Stomach (tissue), 4 donors: ENCODE measurements around the gene CAMSAP3.

Experiments
- CTCF ChIP-seq, 7 experiments: fragments of 450-650 bp in 4 of 7; fragments of 200-600 bp in 3 of 7; sonication (generic) in 3 of 7; IDR thresholded peaks; one replicate each; pipeline ENCODE4 v1.5.1; 2016 to 2019; ENCODE audit warnings: antibody characterized with exemption in 7 of 7, control low read depth in 2 of 7, mild to moderate bottlenecking in 1 of 7
- EP300 ChIP-seq: sonication (generic); formaldehyde crosslinking; IDR thresholded peaks from one replicate; pipeline ENCODE4 v1.6.1; 2017; ENCODE audit warnings: antibody characterized with exemption
- POLR2A ChIP-seq, 4 donors: fragments of 450-650 bp; IDR thresholded peaks; one replicate each; pipeline ENCODE4 v1.6.1; 2016; ENCODE audit warnings: antibody characterized with exemption in 4 of 4, control low read depth in 2 of 4, mild to moderate bottlenecking in 1 of 4, moderate library complexity in 1 of 4
- POLR2AphosphoS5 ChIP-seq, 3 donors: sonication (generic); formaldehyde crosslinking; IDR thresholded peaks; one replicate each; pipeline ENCODE4 v1.6.1; 2016; ENCODE audit warnings: antibody characterized with exemption in 3 of 3

DNA sequence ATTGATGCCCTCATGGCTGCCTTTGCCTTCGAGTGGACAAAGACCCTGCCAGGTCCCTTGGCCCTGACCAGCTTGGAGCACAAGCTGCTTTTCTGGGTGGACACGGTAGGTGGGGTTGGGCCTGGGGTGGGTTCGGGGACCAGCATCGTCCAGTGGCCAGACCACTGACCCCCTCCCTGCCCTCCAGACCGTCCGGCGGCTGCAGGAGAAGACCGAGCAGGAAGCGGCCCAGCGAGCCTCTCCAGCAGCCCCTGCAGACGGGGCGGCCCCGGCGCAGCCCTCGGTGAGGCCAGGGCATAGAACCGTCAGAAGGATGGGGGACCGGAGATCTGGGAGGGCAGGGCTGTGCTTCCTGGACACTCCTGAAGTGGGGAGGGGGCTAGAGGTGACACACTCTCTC lies 10.6 kb downstream of the CAMSAP3 start:
- TF ChIP-seq CTCF (IDR thresholded peaks at IDR 0.05) (no peak), POLR2A (IDR thresholded peaks at IDR 0.05) (no peak), POLR2AphosphoS5 (IDR thresholded peaks at IDR 0.05) (no peak), EP300 (no peak)
